Measurements from ENCODE around the gene GPR157. TPM values are rescaled to one million over a fixed set of nuclear protein-coding genes. Genes with fewer than 3 reads are reported as not detected.
"Not testable (repeated sequence)": the region's sequence is repeated elsewhere in the genome, so short reads cannot be mapped to it uniquely, and the experiment has no call there.

The GPR157 gene
- total and polyA plus RNA-seq, 8 donors = 0.15 to 16.5 (median 4.5) TPM

DNA sequence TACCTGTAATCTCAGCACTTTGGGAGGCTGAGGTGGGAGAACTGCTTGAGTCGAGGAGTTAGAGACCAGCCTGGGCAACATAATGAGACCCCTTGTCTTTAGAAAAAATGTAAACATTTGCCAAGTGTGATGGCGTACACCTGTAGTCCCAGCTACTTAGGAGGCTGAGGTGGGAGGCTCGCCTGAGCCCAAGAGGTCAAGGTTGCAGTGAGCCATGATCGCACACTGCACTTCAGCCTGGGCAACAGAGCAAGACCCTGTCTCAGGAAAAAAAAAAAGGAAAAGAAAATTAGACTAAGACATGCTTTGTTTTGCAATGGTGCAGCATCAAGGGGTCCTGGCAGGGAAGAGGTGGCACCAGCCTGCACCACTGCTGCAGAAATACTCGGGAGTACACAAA, 16.8 kb upstream of the GPR157 start:
- TF ChIP-seq POLR2AphosphoS5 (IDR thresholded peaks at IDR 0.05) = no peak
- no peak for TF ChIP-seq POLR2A (IDR thresholded peaks at IDR 0.05)
- TF ChIP-seq, protein P1, sequence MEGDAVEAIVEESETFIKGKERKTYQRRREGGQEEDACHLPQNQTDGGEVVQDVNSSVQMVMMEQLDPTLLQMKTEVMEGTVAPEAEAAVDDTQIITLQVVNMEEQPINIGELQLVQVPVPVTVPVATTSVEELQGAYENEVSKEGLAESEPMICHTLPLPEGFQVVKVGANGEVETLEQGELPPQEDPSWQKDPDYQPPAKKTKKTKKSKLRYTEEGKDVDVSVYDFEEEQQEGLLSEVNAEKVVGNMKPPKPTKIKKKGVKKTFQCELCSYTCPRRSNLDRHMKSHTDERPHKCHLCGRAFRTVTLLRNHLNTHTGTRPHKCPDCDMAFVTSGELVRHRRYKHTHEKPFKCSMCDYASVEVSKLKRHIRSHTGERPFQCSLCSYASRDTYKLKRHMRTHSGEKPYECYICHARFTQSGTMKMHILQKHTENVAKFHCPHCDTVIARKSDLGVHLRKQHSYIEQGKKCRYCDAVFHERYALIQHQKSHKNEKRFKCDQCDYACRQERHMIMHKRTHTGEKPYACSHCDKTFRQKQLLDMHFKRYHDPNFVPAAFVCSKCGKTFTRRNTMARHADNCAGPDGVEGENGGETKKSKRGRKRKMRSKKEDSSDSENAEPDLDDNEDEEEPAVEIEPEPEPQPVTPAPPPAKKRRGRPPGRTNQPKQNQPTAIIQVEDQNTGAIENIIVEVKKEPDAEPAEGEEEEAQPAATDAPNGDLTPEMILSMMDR (IDR thresholded peaks at IDR 0.05) = no peak
- no peak for TF ChIP-seq EP300 (IDR thresholded peaks at IDR 0.05)
- Histone ChIP-seq H3K4me3 (no peak overlapping the region), H3K27ac (no peak overlapping the region), H3K27me3 (no peaks in the 10 kb centered on the region), H3K9me3 (no peaks in the 10 kb centered on the region), H3K36me3 (peaks cover 0 to 11% (median 7%) of the 10 kb centered on the region in 4 donors), H3K4me1 (peaks cover 5 to 18% (median 11%) of the 10 kb centered on the region in 4 donors)
- DNase-seq = no peak
- intact Hi-C loops (cut with DNase I; ENCODE audit: low total_unique reads) = no loop called here
- 80 to 90% (median 84%) methylated on average over 5 of the region's 5 CpGs for WGBS, 5 donors

DNA sequence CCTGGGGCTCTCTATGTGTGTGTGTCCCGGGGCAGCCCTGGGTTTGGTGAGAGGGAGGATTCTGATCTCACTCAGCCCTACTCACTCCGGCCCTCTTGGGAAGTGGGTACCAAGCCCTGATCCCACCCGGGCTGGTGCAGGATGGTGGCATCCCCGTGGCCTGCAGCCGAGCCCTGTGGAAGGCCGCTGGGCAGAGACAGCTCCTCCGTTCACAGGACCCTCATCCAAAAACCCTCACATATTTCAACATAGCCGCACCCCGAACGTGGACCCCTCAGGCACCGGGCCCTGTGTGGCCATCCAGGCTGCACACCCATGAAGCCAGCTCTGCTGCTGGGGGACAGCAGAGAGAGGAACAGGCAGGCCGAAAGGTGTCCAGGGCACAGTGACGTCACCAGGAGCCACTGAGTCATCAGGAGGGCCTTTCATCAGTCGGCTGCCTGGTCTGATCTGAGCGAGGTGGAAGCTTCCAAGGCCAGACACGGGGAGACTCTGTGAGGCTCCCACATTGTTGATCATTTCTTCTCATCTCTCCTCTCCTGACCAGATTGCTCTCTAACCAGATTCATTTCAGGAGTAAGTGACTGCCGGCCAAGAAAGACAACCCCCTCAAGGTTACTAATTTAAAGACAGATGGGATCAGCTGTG, 16.2 kb upstream of the GPR157 start:
- H3K4me3 ChIP-seq = no peak overlapping the region
- no peaks in the 10 kb centered on the region for H3K9me3 ChIP-seq
- intact Hi-C loops (cut with DNase I; ENCODE audit: low total_unique reads) = no loop called here
- H3K27ac ChIP-seq = no peak overlapping the region
- H3K36me3 ChIP-seq = peaks cover 0 to 6% (median 2%) of the 10 kb centered on the region in 4 donors
- TF ChIP-seq POLR2AphosphoS5 (IDR thresholded peaks at IDR 0.05) (no peak), EP300 (IDR thresholded peaks at IDR 0.05) (no peak), POLR2A (IDR thresholded peaks at IDR 0.05) (no peak)
- TF ChIP-seq, protein P1 (IDR thresholded peaks at IDR 0.05) = no peak
- peak in 1 of 2 donors; percentile 33 for DNase-seq
- peaks cover 5 to 14% (median 10%) of the 10 kb centered on the region in 4 donors for H3K4me1 ChIP-seq
- no peaks in the 10 kb centered on the region for H3K27me3 ChIP-seq
- WGBS, 5 donors = 70 to 84% (median 77%) methylated on average over 15 to 17 of the region's 17 CpGs

DNA sequence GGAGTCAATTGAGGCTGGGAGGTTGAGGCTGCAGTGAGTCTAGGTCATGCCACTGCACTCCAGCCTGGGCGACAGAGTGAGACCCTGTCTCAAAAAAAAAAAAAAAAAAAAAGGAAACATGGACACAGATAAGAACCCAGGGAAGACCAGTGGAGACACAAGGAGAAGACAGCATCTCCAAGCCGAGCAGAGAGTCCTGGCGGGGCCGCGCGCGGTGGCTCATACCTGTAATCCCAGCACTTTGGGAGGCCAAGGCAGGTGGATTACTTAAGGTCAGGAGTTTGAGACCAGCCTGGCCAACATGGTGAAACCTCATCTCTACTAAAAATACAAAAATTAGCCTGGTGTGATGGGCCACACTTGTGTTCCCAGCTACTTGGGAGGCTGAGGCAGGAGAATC, 15.6 kb upstream of the GPR157 start:
- intact Hi-C loops (cut with DNase I; ENCODE audit: low total_unique reads); DNase-seq; H3K27me3 ChIP-seq; H3K4me3 ChIP-seq; H3K36me3 ChIP-seq; H3K27ac ChIP-seq; H3K4me1 ChIP-seq; H3K9me3 ChIP-seq: not testable (repeated sequence)
- 84 to 97% (median 96%) methylated on average over 7 of the region's 7 CpGs for WGBS, 5 donors

DNA sequence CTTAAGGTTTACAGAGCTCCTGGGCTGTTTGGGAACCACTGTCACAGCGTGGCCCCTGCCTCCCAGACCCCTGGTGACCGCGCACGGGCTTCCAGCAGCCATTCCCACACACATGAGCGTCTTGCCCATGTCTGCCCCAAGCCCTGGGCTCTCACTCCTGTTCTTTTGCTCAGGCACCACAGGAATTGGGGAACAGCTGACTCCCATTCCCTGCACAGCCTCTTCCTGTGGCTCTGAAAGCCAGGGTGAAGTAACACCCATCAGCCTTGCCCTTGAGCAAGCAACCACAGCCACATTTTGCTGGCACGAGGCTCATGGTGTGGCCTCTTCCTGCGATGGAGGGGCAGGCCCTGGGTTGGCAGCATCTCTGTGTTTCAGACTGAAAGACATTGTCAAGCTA, 14.3 kb upstream of the GPR157 start:
- 66 to 75% (median 73%) methylated on average over 7 of the region's 7 CpGs for whole genome bisulfite sequencing, 5 donors
- H3K9me3 ChIP-seq = no peaks in the 10 kb centered on the region
- H3K27ac ChIP-seq = no peak overlapping the region
- no peak overlapping the region for H3K4me3 ChIP-seq
- no peaks in the 10 kb centered on the region for H3K36me3 ChIP-seq
- no peaks in the 10 kb centered on the region for H3K27me3 ChIP-seq
- DNase-seq = no peak
- H3K4me1 ChIP-seq = peaks cover 0 to 5% (median 4%) of the 10 kb centered on the region in 4 donors
- intact Hi-C loops (cut with DNase I; ENCODE audit: low total_unique reads) = no loop called here
- TF ChIP-seq POLR2A (IDR thresholded peaks at IDR 0.05) (no peak), POLR2AphosphoS5 (IDR thresholded peaks at IDR 0.05) (no peak)

DNA sequence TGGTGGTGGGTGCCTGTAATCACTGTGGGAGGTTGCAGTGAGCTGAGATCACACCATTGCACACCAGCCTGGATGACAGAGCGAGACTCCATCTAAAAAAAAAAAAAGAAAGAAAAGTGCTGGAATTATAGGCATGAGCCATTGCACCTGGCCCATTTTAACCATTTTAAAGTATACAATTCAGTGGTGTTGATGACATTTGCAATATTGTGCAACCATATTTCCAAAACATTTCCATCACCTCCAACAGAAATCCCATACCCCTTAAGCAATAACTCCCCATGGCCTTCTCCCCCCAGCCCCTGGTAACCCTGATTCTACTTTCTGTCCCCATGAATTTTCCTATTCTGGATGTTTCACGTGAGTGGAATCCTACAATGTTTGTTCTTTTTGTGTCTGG, 11.0 kb upstream of the GPR157 start:
- Histone ChIP-seq H3K4me1 (peaks cover 0 to 8% (median 4%) of the 10 kb centered on the region in 4 donors), H3K4me3 (no peak overlapping the region), H3K27ac (no peak overlapping the region), H3K27me3 (no peaks in the 10 kb centered on the region), H3K36me3 (no peaks in the 10 kb centered on the region), H3K9me3 (no peaks in the 10 kb centered on the region)
- WGBS, 5 donors = 79 to 94% (median 88%) methylated on average over 2 of the region's 2 CpGs
- TF ChIP-seq POLR2A (IDR thresholded peaks at IDR 0.05) = no peak
- intact Hi-C loops (cut with DNase I; ENCODE audit: low total_unique reads) = no loop called here
- DNase-seq = no peak

DNA sequence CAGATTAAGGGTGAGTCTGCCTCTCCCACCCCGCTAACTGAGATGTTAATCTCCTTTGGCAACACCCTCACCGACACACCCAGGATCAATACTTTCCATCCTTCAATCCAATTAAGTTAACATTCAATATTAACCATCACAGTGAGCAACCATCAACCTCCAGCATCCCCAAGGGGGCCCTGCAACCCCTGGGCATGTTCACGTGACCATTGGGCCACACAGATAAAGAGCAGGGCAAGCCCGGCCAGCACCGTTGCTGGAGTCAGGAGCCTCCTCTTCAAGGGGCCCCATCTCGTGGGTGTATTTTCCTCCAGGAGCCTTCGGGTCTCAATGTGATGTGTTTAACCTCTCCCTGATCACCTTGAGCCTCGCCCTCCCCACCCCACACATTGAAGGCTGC, 8.0 kb upstream of the GPR157 start:
- H3K4me1 ChIP-seq = peaks cover 0 to 12% (median 2%) of the 10 kb centered on the region in 4 donors
- no peak overlapping the region for H3K4me3 ChIP-seq
- H3K36me3 ChIP-seq = no peaks in the 10 kb centered on the region
- TF ChIP-seq POLR2AphosphoS5 (IDR thresholded peaks at IDR 0.05) = no peak
- TF ChIP-seq, protein P1 (IDR thresholded peaks at IDR 0.05) = no peak
- TF ChIP-seq POLR2A (IDR thresholded peaks at IDR 0.05) = no peak
- TF ChIP-seq EP300 (IDR thresholded peaks at IDR 0.05) = no peak
- no peak overlapping the region for H3K27ac ChIP-seq
- H3K9me3 ChIP-seq = no peaks in the 10 kb centered on the region
- WGBS, 5 donors = 58 to 76% (median 62%) methylated on average over 8 of the region's 8 CpGs
- intact Hi-C loops (cut with DNase I; ENCODE audit: low total_unique reads) = no loop called here
- H3K27me3 ChIP-seq = no peaks in the 10 kb centered on the region
- no peak for DNase-seq
